Breast epithelium (tissue), 3 donors: ENCODE data around the gene WSCD1.

Source experiments
- POLR2A ChIP-seq: fragments of 450-650 bp; IDR thresholded peaks from one replicate; pipeline ENCODE4 v1.6.1; 2016; ENCODE audit warnings: antibody characterized with exemption, mild to moderate bottlenecking, moderate library complexity
- POLR2AphosphoS5 ChIP-seq, 3 donors: sonication (generic); formaldehyde crosslinking; IDR thresholded peaks; one replicate each; pipeline ENCODE4 v1.6.1; 2017; ENCODE audit warnings: antibody characterized with exemption in 3 of 3
- TF ChIP-seq, protein P1 (sequence below), 3 donors: fragments of 450-650 bp; IDR thresholded peaks; one replicate each; pipeline ENCODE4 v1.5.1; 2016 to 2017; ENCODE audit warnings: antibody characterized with exemption in 3 of 3, mild to moderate bottlenecking in 3 of 3, moderate library complexity in 3 of 3

- TF ChIP-seq, protein P1, sequence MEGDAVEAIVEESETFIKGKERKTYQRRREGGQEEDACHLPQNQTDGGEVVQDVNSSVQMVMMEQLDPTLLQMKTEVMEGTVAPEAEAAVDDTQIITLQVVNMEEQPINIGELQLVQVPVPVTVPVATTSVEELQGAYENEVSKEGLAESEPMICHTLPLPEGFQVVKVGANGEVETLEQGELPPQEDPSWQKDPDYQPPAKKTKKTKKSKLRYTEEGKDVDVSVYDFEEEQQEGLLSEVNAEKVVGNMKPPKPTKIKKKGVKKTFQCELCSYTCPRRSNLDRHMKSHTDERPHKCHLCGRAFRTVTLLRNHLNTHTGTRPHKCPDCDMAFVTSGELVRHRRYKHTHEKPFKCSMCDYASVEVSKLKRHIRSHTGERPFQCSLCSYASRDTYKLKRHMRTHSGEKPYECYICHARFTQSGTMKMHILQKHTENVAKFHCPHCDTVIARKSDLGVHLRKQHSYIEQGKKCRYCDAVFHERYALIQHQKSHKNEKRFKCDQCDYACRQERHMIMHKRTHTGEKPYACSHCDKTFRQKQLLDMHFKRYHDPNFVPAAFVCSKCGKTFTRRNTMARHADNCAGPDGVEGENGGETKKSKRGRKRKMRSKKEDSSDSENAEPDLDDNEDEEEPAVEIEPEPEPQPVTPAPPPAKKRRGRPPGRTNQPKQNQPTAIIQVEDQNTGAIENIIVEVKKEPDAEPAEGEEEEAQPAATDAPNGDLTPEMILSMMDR (IDR thresholded peaks at IDR 0.05) = no peak
- no peak for TF ChIP-seq POLR2A
- TF ChIP-seq POLR2AphosphoS5 (IDR thresholded peaks at IDR 0.05) = no peak
Measured at GRCh38 chr17:6041246-6041645, 28.9 kb upstream of the WSCD1 start.
